NCI-H460 (cell line): ENCODE measurements around the gene U2AF2. TPM values are rescaled to one million over a fixed set of nuclear protein-coding genes. Genes with fewer than 3 reads are reported as not detected.
A peak's percentile ranks its signal among the peaks of the same experiment; 100 is the strongest.

Experiments
- DNase-seq: peaks from one replicate; pipeline ENCODE4 v3.0.0-alpha.2; 2016; ENCODE audit warnings: low read depth; ENCODE audit errors: extremely low read depth
- total RNA-seq: library from RNA; depleted of rRNA; stranded (reverse); fragments of >200 nt; shearing (Covaris generic); gene quantifications from 2 replicates; pipeline ENCODE4 v1.2.3, GENCODE V29; 2014

Gene U2AF2
- total RNA-seq, 1 experiment from 2014 or later = 72.4 TPM

GRCh38 chr19:55642153-55643002, 12.5 kb upstream of the U2AF2 start:
- no peak for DNase-seq

DNA sequence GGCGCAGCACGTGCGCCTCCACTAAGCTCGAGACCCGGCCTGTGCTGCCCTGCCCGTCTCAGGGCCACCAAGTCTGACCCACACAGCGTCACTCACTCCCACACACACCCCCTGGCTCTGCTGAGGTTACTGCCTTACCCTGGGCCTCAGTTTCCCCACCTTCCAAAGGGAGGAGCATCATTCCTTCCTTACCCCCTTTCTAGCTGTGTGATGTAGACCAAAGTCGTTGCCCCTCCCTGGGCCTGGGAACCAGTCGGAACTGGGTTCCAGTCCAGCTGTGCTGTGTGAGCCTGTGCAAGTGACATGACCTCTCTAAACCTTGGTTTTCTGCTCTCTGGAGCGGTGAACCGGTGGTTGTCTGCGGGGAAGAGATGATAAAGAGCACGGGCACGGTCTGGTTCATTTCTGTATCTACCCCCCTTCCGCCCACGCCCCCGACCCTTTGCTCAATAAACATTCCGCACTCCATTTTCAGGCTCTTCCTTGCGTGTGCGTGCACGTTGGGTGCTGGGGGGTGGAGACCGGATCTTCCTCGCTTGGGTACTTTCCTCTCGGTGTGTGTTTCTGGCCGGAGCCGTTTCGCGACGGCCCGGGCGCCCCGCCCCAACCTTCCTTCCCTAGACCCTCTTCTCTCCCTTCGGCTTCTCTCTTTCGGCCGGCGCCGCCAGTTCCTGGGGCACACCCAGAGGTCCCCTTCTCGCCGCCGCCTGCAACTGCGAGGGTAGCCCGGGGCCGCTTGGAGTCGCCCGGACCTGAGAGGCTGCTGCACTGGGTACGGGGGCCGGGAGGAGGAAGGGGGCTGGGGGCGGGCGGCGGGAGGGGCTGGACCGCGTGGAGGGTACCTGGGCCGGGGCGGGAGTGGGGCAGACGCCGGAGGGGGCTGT, 11.6 kb upstream of the U2AF2 start, which contains the start of gene ZNF581:
TSS of gene ZNF581 (plus strand) at position 647 of the 884 bp plus-strand sequence. CDS start 923 bp downstream, outside the sequence.
- peak; percentile 53 for DNase-seq

DNA sequence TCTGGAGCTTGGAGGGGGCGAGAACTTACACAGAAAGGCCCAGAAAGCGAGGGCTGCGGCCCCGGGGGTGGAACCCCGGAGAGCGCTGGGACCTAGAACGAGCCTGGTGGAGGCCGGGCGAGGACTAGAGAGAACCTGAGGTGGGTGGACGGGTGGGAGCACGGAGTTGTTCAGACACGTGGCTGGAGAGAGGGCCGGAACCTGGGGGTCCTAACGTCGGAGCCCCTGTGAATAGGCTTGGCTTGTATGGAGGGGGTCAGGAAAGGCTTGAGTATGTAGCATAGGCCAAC, 11.0 kb upstream of the U2AF2 start:
- no peak for DNase-seq

DNA sequence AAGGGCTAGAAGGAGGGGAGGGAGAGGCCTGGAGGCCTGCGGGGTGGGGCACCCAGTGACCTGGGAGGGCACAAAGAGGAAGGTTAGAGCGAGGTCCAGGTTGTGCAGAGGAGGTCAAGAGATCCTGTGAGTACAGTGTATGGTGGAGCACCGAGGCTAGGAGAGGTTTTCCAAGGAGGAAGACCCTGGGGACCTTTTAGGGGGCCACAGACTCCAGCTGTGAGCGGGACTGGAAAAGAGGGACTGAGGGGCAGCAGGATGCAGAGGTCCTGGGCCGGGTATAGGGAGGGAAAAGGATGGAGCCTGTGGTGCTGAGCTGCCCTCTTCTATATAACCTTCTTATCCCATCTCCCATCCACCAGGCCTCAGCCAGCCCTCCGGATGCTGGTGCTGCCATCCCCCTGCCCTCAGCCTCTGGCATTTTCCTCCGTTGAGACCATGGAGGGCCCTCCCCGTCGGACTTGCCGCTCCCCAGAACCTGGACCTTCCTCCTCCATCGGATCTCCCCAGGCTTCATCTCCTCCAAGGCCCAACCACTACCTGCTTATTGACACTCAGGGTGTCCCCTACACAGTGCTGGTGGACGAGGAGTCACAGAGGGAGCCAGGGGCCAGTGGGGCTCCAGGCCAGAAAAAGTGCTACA, 10.5 kb upstream of the U2AF2 start:
- no peak for DNase-seq

DNA sequence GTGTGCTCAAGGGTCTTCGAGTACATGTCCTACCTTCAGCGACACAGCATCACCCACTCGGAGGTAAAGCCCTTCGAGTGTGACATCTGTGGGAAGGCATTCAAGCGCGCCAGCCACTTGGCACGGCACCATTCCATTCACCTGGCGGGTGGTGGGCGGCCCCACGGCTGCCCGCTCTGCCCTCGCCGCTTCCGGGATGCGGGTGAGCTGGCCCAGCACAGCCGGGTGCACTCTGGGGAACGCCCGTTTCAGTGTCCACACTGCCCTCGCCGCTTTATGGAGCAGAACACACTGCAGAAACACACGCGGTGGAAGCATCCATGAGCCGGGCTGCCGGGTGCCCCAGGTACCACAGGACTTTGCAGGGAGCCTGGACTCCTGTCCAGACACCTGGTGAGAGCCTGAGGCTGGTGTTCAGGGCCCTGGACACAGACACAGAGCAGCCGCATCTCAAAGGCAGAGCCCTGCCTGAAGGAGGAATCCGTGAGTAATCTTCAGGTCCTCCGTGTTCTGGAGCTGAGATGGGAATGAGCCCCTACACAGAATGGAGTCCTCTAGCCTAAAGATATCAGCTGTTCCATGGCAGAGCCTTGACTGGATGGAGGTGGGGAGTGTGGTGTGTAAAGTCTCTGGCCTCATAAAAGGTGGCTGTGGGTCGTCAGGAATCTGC, 9.9 kb upstream of the U2AF2 start:
- no peak for DNase-seq

- no peak for DNase-seq
Observed at GRCh38 chr19:55645512-55645881, 9.3 kb upstream of the U2AF2 start.

GRCh38 chr19:55646889-55647731, 7.7 kb upstream of the U2AF2 start:
- no peak for DNase-seq

DNA sequence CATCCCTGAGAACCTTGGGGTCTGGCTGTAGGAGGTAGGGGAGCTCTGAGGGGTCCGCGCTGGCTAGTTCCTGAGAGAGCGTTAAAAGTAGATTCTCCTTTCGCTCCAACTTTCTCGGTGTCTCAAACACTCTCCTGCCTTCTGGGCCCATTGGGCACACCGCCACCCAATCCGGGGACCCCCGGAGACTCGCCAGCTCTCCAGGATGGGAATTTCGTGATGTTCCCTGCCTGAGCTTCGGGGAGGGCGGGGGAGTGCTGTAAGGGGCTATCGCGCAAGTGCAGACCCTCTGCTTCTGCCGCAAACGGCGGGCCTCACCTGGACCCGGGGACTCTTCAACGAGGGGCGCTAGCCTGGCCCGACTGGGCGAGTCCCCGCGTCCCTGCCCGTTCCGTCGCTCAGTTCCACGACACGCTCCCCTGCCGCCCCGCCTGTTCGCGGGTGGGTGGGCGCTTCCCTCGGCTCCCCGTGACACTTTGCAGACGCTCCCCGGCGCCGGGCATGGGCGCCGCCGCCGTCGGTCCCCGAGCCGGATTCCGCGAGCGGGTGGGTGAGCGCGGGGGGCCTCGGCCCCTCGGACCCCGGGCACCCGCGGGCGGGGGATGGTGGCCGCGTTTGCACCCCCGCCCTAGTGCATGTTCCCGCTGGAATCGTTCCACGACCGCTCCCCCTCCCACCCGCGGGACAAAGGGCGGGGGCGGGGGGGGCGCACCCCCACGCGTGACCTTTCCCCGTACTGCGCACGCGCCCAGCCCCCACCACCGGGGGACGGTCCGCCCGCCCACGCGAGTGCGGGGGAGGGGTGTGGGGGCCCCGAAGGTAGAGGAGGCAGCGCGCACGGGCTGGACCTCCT, 6.9 kb upstream of the U2AF2 start, which contains the start of gene CCDC106:
TSS of gene CCDC106 (plus strand) at position 481 of the 853 bp plus-strand sequence. CDS start 835 bp downstream, outside the sequence.
- no peak for DNase-seq

DNA sequence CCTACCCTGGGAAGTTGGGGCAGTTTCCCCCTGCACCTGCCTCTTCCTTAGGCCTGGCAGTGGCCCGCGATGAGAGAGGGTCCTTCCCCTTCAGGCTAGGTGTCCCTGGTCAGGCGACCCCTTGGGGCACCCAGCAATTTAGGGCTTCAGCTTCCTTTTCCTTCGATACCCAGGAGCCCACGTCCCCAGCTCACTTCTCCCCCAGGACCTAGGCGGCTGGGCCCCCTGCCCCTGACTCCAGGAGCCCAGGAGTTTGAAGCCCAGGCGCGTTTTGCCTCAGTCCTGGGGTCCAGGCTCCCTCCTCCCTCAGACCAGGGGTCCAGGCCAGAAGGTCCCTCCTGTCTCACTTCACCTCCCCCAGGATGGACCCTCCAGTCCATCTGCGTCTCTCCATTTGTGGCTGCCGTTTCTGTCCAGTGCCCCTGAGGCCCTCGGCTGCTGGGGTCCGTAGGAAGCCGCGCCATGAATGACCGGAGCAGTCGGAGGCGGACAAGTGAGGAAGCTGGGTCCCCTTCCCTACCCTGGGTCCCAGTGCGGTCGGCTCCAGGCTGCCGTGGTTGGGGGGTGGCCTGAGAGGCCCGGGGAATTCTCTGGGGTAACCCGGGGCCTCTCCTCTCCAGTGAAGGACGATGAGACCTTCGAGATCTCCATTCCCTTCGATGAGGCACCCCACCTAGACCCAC, 6.1 kb upstream of the U2AF2 start:
- no peak for DNase-seq

GRCh38 chr19:55649268-55650125, 5.3 kb upstream of the U2AF2 start:
- no peak for DNase-seq

- no peak for DNase-seq
Observed at GRCh38 chr19:55650126-55650557, 4.7 kb upstream of the U2AF2 start.

DNA sequence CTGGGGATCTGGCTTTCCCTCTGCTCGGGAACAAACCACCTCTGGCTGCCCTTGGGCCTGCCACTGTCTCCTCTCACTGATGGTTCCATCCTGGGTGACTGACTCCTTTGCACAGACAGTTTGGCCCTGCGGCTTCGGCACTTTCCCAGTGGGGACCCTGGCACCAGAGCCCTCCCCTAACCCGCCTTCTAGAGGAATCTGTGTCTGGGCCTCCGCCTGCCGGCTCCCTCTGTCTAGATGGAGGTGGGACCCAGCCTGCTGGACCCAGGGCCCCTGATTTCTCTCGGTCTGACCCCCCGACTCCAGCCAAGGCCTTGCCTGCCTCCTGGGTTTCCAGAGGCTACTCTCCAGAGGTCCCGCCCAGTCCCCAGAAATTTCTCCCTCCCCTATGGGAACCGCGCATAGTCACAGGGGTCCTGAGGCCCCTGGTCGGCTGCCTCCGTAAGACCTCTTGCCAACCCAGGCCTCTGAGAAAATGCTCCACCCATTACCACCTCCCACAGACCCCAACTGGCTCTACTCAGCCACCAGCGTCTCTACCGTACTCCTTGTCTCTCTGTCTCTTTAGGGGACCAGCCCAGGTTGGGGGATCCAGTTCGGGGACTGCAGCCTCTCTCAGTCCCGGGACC, 4.1 kb upstream of the U2AF2 start:
- DNase-seq = no peak

- no peak for DNase-seq
Observed at GRCh38 chr19:55651236-55651635, 3.6 kb upstream of the U2AF2 start.

DNA sequence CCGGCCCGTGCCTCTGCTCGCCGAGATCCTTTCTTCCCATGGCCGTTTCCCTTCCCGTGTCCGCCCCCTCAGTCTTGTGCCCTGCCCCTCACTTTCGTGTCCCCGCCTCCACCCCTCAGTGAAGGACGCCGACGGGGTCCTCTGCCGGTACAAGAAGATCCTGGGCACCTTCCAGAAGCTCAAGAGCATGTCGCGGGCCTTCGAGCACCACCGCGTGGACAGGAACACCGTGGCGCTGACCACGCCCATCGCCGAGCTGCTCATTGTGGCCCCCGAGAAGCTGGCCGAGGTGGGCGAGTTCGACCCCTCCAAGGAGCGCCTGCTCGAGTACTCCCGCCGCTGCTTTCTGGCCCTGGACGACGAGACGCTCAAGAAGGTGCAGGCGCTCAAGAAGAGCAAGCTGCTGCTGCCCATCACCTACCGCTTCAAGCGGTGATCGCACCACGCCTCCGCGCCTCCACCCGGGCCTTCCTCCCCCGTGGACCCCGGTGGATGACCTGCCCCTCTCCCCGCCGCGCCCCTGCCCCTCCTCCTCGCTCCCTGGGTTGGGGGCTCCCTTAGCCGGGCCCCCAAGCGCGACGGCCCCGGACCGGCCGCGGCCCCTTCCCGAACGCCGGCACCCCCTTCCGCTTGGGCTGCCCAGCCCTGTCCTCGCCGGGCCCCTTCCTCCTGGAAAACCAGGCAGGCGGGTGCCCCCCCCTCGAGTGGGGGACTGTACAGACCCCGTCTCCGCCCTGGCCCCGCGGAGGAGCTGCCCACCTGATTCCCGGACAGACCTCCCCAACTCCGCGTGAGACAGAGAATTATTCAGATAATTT, 2.3 kb upstream of the U2AF2 start:
- DNase-seq = no peak

DNA sequence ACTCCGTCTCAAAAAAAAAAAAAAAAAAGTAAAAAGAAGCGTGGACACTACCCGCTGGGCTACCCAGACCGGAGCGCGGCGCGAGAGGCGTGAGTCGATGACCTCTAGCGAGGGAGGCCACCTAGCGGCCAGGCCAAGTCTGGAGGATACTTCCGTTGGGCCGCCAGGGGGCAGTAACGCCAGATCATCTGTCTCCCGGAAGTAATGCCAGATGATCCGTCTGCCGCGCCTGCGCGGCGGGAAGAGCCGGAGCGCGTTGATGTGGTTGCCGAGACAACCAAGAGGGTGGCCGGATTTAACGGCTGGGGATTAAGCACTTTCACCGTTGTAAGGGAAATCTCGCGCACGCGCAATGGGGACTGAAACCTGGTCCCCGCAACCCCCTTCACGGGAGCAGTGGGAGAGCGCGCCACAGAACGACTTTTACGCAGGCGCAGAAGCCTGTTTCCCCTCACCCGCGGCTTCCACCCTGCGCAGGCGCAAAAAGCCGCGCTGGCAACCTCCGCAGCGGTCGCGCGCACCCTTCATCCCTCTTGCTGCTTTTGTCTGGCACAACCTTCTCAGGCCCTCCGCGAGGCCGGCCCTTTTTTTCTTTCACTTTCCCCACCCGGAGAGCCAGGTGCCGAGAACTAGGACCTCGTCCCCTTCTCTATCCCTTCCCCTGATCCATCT, 1.0 kb upstream of the U2AF2 start:
- peak; percentile 96 for DNase-seq
